ENCODE results near the gene SLC26A4.

The SLC26A4 gene

DNA sequence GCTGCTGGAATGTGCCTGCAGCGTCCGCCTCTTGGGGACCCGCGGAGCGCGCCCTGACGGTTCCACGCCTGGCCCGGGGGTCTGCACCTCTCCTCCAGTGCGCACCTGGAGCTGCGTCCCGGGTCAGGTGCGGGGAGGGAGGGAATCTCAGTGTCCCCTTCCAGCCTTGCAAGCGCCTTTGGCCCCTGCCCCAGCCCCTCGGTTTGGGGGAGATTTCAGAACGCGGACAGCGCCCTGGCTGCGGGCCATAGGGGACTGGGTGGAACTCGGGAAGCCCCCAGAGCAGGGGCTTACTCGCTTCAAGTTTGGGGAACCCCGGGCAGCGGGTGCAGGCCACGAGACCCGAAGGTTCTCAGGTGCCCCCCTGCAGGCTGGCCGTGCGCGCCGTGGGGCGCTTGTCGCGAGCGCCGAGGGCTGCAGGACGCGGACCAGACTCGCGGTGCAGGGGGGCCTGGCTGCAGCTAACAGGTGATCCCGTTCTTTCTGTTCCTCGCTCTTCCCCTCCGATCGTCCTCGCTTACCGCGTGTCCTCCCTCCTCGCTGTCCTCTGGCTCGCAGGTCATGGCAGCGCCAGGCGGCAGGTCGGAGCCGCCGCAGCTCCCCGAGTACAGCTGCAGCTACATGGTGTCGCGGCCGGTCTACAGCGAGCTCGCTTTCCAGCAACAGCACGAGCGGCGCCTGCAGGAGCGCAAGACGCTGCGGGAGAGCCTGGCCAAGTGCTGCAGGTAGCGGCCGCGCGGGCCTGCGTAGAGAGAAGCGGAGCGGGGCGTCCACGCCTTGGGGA, 645 bp downstream of the SLC26A4 start:
- DNase-seq (ENCODE audit: low read depth in 2 of 2), result no peak

DNA sequence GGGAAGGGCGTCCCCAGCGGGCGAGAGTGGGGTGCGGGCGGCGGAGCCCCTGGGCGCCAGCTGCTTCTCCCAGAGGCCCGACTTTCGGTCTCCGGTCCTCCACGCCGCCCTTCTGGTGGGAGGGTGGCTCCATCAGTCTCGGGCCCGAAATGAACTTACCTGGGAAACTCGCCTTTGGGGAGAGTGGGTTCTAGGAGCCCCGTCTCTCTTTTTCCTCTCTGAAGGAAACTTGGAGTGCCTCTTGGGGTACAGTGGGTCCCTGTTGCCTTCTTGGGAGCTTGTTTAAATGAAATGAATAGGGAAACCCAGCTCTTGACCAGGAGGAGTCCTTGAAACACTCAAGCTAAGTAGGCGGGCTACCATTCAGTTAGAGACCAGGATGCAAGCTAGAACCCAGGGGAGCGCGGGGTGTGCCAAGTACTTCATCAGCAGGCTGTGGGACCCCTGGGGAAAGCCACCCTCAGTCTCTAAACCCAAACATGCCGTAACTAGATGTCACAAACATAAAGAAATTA, 1.3 kb downstream of the SLC26A4 start:
- DNase-seq (ENCODE audit: low read depth in 2 of 2), result no peak

DNA sequence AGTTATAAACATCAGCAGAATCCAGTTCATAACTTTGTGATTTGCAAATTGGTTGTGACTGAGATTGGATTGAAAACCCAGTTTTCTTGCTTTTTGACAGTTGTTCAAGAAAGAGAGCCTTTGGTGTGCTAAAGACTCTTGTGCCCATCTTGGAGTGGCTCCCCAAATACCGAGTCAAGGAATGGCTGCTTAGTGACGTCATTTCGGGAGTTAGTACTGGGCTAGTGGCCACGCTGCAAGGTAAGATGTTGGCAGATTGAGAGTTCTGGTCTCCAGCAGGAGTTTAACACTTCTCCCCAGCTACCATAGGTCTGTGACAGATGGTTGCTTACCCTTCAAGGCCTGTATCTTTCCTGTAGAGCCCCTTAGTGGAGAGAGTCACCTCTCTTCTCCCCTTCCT, 2.6 kb downstream of the SLC26A4 start:
- no peak for DNase-seq (ENCODE audit: low read depth in 2 of 2)

DNA sequence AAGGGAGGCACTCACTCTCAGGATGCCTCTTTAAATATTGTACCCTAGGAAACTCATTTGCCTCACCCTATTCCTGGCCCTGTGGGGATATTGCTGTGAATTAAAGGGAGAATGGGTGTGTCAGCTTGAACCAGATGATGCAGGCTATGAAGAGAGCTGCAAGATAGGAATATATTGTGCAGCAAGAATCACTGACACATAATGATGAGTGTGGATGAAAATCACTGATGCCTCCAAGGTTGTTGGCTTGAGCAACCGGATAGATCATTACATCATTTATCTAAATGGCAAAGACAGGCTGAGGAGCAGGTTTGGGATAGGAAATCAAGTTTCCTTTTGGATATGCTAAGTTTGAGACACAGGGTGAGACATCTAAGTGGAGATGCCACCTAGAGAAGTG, 6.2 kb downstream of the SLC26A4 start:
- no peak for DNase-seq (ENCODE audit: low read depth in 2 of 2)

DNA sequence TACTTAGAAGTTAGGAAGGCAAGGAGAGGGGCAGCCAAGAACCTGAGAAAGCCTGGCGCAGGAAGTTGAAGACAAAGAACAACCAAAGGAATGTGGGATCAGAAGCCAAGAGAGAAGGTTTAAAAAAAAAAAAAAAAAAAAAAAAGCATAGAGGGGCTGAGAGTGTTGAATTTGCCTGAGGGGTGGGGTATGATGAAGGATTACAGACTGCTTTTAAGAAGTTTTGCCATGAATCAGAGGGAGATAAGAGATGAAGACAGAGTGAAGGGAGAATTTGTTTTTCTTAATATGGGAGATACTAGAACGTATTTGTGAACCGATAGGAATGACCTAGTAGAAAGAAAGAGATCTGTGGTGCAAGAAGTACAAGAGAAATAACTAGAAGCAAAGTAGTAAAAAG, 6.7 kb downstream of the SLC26A4 start:
- DNase-seq (ENCODE audit: low read depth in 2 of 2), result no peak

- DNase-seq (ENCODE audit: low read depth in 2 of 2), result no peak
Measured at GRCh38 chr7:107668296-107668695, 7.7 kb downstream of the SLC26A4 start.

DNA sequence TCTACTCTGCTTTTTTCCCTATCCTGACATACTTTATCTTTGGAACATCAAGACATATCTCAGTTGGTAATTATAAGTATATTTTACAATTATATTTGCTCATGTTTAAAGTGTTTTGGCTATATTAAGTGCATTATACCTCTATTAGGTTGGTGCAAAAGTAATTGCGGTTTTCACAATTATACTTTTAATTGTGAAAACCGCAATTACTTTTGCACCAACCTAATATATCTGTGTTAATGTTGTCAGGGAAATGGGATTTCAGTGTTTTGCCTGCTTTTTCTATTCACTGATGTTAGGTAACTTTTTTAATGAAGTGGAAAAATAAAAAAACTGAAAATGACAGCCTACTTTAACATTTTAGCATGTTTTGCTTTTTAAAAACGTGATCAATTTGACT, 11.6 kb downstream of the SLC26A4 start:
- no peak for DNase-seq (ENCODE audit: low read depth in 2 of 2)

- DNase-seq (ENCODE audit: low read depth in 2 of 2), result no peak
Measured at GRCh38 chr7:107676249-107676648, 15.6 kb downstream of the SLC26A4 start.

GRCh38 chr7:107678110-107678753, 17.6 kb downstream of the SLC26A4 start:
- DNase-seq (ENCODE audit: low read depth in 2 of 2), result no peak

DNA sequence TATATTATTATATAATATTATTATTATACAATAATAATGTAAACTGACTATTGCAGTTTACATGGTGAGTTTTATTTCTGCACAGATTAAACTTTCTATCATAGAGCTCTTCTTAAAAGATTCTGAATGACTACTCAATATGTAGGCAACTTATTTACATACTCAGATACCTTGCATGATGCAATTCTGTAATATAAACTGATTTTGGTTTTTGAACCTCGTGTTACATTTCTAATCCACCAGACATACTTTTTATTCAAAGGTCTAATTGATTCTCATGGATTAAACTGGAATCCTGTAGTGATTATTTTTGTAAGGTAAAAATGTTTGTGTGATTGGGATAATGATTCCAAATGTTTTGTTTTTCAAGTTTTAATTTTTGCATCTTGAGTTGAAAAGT, 19.9 kb downstream of the SLC26A4 start:
- DNase-seq (ENCODE audit: low read depth in 2 of 2), result no peak

DNA sequence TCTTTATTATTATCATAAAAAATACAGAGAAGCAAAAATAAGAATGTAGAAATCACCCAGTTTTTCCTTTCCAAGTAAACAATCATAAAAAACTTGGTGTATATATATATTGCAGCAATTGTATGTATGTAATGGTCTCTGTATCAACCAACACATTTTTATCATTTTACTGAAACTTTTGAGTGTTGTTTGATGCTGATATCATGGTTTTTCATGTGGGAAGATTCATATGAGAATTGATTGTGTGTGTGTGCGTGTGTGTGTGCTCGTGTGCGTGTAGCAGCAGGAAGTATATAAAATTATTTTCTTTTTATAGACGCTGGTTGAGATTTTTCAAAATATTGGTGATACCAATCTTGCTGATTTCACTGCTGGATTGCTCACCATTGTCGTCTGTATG, 22.3 kb downstream of the SLC26A4 start:
- DNase-seq (ENCODE audit: low read depth in 2 of 2), result no peak

GRCh38 chr7:107684287-107684686, 23.7 kb downstream of the SLC26A4 start:
- no peak for DNase-seq (ENCODE audit: low read depth in 2 of 2)

DNA sequence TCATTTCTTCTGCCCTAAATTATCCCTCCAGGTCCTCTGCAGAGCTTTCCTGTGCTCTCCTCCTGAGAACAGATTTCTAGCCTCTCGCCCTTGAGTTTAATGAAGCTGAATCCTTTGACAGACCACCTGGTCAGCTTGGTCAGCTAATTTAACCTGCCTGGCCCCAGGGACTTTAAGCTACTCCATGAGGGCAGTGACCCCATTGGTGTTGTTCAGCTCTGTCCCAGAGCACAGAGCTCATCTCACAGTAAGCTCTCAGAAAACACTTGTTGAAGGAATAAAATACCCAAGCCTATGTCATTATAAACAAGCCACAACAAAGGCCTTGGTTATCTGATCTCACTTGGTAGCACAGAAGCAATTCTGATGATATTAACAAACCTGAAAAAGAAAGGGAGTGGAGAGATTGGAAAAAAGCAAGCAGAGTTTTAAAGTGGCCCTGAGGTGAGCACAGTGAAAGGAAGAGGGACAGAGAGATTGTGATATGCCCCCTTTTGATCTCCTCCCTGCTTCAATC, 24.4 kb downstream of the SLC26A4 start:
- DNase-seq (ENCODE audit: low read depth in 2 of 2), result no peak

- DNase-seq (ENCODE audit: low read depth in 2 of 2), result no peak
Measured at GRCh38 chr7:107686816-107687387, 26.3 kb downstream of the SLC26A4 start.

- no peak for DNase-seq (ENCODE audit: low read depth in 2 of 2)
Measured at GRCh38 chr7:107687656-107688055, 27.0 kb downstream of the SLC26A4 start.

DNA sequence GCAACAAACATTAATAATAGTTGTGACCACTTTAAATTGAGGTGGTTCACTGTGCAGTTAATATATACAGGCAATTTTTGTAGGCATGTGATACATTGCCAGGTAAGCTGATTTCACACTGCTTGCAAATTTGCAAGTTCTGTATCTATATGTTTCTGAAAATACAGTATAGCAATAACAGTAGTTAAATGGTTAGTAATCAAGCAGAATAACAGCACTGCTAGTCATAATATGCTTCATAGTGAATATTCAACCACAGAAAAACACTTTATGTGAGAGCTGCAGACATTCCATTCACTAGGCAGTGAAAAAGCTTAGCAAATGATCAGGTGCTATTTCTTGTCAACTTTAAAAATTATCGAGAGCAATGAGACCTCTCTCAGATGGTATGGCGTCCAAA, 28.9 kb downstream of the SLC26A4 start:
- DNase-seq (ENCODE audit: low read depth in 2 of 2), result no peak

GRCh38 chr7:107690084-107690483, 29.5 kb downstream of the SLC26A4 start:
- DNase-seq (ENCODE audit: low read depth in 2 of 2), result no peak

- no peak for DNase-seq (ENCODE audit: low read depth in 2 of 2)
Measured at GRCh38 chr7:107690611-107691010, 30.0 kb downstream of the SLC26A4 start.

DNA sequence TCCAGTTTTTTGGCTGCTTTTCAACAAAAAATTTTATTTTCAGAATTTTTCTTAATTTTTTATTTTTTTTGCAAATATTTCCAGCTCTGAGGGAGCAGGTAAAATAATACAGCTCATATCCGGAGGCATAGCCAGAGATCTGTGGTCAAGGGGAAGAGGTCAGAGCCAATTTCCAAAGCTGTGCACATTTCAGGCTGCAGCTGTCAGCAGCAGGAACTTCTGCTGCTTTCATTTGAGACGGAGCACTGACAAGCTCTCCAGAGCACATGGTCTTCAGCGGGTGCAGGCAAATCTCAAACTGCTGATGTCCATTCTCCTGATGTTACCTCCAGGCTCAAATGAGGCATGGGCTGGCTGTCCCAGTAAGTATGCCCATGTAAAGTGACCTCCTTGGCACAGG, 31.1 kb downstream of the SLC26A4 start:
- no peak for DNase-seq (ENCODE audit: low read depth in 2 of 2)

DNA sequence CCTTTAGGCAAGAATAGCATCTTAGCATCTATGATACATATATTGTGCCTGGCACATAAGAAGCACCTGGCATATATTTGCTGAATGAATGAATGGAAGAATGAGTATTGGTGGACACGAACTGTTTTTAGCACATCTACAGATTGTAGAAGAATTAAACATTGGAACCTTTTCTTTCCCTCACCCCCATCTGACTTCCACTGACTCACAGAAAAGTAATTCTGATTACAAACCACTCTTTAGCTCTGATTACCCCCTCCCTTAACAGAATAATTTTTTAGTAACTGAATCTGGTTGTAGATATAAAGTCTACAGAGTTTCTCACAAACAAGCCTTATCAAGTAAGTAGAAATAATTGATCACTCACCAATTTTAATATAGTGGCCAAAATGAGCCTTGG, 31.9 kb downstream of the SLC26A4 start:
- DNase-seq (ENCODE audit: low read depth in 2 of 2), result no peak

GRCh38 chr7:107693396-107693795, 32.8 kb downstream of the SLC26A4 start:
- no peak for DNase-seq (ENCODE audit: low read depth in 2 of 2)

DNA sequence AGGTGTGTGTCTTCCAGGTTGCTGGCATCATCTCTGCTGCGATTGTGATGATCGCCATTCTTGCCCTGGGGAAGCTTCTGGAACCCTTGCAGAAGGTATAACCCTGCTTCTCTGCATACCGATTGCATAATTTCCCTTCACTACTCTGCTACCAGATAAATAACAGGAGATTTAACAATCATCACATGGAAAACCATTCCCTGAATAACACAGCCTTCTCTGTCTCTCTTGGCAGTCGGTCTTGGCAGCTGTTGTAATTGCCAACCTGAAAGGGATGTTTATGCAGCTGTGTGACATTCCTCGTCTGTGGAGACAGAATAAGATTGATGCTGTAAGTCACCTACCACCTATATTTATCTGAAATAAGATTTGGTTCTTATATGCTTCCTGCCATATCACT, 33.8 kb downstream of the SLC26A4 start:
- no peak for DNase-seq (ENCODE audit: low read depth in 2 of 2)
